Stimulated activated CD4-positive, alpha-beta T cell treated with anti-CD3 and anti-CD28 coated beads, Interleukin-15, amount 100 ng/mL, for 24 hours (primary cell): ENCODE data around the gene SLC25A12.
"Not testable (repeated sequence)": the region's sequence is repeated elsewhere in the genome, so short reads cannot be mapped to it uniquely, and the experiment has no call there.

Experiments
- DNase-seq: peaks from one replicate; pipeline ENCODE4 v3.0.0-alpha.2; 2020

The SLC25A12 gene

GRCh38 chr2:171788316-171788993 is 105.6 kb downstream of the SLC25A12 start:
- DNase-seq = no peak

GRCh38 chr2:171787333-171788072 is 106.5 kb downstream of the SLC25A12 start:
- no peak for DNase-seq

GRCh38 chr2:171785450-171785849 is 108.6 kb downstream of the SLC25A12 start:
- no peak for DNase-seq

- DNase-seq = no peak
Measured at GRCh38 chr2:171778515-171778914, 115.5 kb downstream of the SLC25A12 start.

- DNase-seq = not testable (repeated sequence)
Measured at GRCh38 chr2:171774581-171774980, 119.5 kb downstream of the SLC25A12 start.

- no peak for DNase-seq
Measured at GRCh38 chr2:171772373-171772772, 121.7 kb downstream of the SLC25A12 start.

- no peak for DNase-seq
Measured at GRCh38 chr2:171771463-171771862, 122.6 kb downstream of the SLC25A12 start.

- DNase-seq = no peak
Measured at GRCh38 chr2:171763602-171764001, 130.4 kb downstream of the SLC25A12 start.

GRCh38 chr2:171762879-171763573 is 131.0 kb downstream of the SLC25A12 start:
- no peak for DNase-seq

GRCh38 chr2:171761176-171761575 is 132.9 kb downstream of the SLC25A12 start:
- not testable (repeated sequence) for DNase-seq

GRCh38 chr2:171758762-171759161 is 135.3 kb downstream of the SLC25A12 start:
- DNase-seq = not testable (repeated sequence)

GRCh38 chr2:171754254-171754939 is 139.6 kb downstream of the SLC25A12 start:
- no peak for DNase-seq

- no peak for DNase-seq
Measured at GRCh38 chr2:171747371-171747770, 146.7 kb downstream of the SLC25A12 start.

- DNase-seq = no peak
Measured at GRCh38 chr2:171745806-171746205, 148.2 kb downstream of the SLC25A12 start.

- DNase-seq = no peak
Measured at GRCh38 chr2:171745141-171745540, 148.9 kb downstream of the SLC25A12 start.

- no peak for DNase-seq
Measured at GRCh38 chr2:171742760-171743159, 151.3 kb downstream of the SLC25A12 start.

GRCh38 chr2:171741189-171741588 is 152.9 kb downstream of the SLC25A12 start:
- no peak for DNase-seq

- no peak for DNase-seq
Measured at GRCh38 chr2:171735991-171736710, 157.9 kb downstream of the SLC25A12 start.
